GM20431 (cell line): Measurements from ENCODE around the gene ANAPC2.

ENCODE experiments used
- in situ Hi-C: fragments of 300-500 bp; cut with MseI, MboI; formaldehyde crosslinking; loops from one replicate; pipeline ENCODE4 v1.15.0; 2020; ENCODE audit warnings: low sequenced_read_pairs; ENCODE audit not compliant: unreplicated experiment

Gene ANAPC2

GRCh38 chr9:137188490-137189296 is at the start of gene ANAPC2, which contains the start of gene SSNA1:
Gene ANAPC2, minus strand, starts transcription at chr9:137188560. Its CDS starts 28 bp downstream, at chr9:137188532.
Gene SSNA1, plus strand, starts transcription at chr9:137188676. Its CDS starts 51 bp downstream, at chr9:137188727.
- in situ Hi-C loops: no loop called here

- in situ Hi-C loops: loop anchor here (10.0 kb wide), 1 partner anchor 132 kb away; no protein-coding TSS in a partner anchor
Measured at GRCh38 chr9:137236936-137237421, 48.6 kb upstream of the ANAPC2 start.

- in situ Hi-C loops: loop anchor here (10.0 kb wide), 1 partner anchor 132 kb away; no protein-coding TSS in a partner anchor
Measured at GRCh38 chr9:137236238-137236935, 48.0 kb upstream of the ANAPC2 start.

GRCh38 chr9:137235424-137236237 is 47.3 kb upstream of the ANAPC2 start:
- in situ Hi-C loops: loop anchor here (10.0 kb wide), 1 partner anchor 131 kb away; no protein-coding TSS in a partner anchor

GRCh38 chr9:137234758-137235423 is 46.5 kb upstream of the ANAPC2 start:
- in situ Hi-C loops: loop anchor here (10.0 kb wide), 1 partner anchor 130 kb away; no protein-coding TSS in a partner anchor

DNA sequence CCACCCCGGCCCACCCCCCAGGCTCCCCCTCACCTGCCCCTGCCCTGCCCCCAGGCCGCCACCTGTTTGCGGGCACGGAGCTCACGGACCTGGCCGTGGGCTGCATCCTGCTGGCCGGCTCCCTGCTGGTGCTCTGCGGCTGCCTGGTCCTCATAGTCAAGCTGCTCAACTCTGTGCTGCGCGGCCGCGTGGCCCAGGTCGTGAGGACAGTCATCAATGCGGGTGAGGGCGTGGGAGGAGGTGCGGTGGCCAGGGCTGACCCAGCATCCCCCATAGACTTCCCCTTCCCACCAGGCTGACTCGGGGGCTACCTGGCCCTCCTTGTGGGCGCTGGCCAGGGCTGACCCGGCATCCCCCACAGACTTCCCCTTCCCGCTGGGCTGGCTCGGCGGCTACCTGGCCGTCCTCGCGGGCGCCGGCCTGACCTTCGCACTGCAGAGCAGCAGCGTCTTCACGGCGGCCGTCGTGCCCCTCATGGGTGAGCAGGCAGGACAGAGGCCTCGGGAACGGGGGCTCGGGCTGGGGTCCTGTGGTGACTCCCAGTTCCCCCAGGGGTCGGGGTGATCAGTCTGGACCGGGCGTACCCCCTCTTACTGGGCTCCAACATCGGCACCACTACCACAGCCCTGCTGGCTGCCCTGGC is 45.8 kb upstream of the ANAPC2 start:
- in situ Hi-C loops: loop anchor here (10.0 kb wide), 1 partner anchor 129 kb away; no protein-coding TSS in a partner anchor

- in situ Hi-C loops: loop anchor here (10.0 kb wide), 1 partner anchor 129 kb away; no protein-coding TSS in a partner anchor
Measured at GRCh38 chr9:137233143-137233980, 45.0 kb upstream of the ANAPC2 start.

GRCh38 chr9:137232510-137232909 is 44.1 kb upstream of the ANAPC2 start:
- in situ Hi-C loops: loop anchor here (10.0 kb wide), 1 partner anchor 128 kb away; no protein-coding TSS in a partner anchor

GRCh38 chr9:137232101-137232500 is 43.7 kb upstream of the ANAPC2 start:
- in situ Hi-C loops: loop anchor here (10.0 kb wide), 1 partner anchor 127 kb away; no protein-coding TSS in a partner anchor

DNA sequence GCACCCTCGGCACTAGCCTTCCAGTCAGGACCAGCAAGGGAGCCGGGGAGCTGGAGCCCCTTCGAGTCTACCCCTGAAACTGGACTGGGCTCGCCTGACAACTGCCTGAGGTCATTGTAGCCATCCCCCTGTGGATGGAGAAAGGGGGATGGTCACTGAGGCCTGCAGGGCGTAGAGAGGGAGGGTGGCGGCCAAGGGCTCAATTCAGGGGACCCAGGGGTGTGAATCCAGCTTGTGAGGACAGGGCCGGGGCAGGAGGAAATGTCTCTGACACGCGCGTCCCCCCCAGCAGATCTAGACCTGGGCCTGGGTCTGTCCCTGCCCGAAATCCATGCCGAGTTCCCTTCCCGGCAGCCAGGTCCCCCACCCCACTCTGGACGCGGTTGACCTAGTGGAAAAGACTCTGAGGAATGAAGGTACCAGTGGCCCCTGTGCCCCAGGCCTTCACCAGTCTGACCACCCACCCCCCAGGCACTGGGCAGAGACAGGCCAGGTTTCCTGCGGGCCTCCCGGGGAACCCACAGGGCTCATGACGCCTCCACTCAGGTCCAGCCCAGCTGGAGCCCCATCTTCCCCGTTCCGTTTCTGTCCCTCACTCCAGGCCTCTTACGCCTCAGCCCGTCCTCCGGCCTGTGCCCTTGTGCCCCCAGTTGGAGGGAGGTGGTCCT is 43.1 kb upstream of the ANAPC2 start:
- in situ Hi-C loops: loop anchor here (10.0 kb wide), 1 partner anchor 127 kb away; no protein-coding TSS in a partner anchor

- in situ Hi-C loops: loop anchor here (10.0 kb wide), 1 partner anchor 126 kb away; no protein-coding TSS in a partner anchor
Measured at GRCh38 chr9:137230705-137231371, 42.5 kb upstream of the ANAPC2 start, which contains the start of gene SLC34A3. Gene SLC34A3, plus strand, starts transcription at chr9:137230901. Its CDS starts 802 bp downstream, at chr9:137231703.

GRCh38 chr9:137229903-137230704 is 41.7 kb upstream of the ANAPC2 start:
- in situ Hi-C loops: loop anchor here (10.0 kb wide), 2 partner anchors 105 to 125 kb away; no protein-coding TSS in a partner anchor

GRCh38 chr9:137228968-137229896 is 40.9 kb upstream of the ANAPC2 start:
- in situ Hi-C loops: loop anchor here (10.0 kb wide), 1 partner anchor 104 kb away; no protein-coding TSS in a partner anchor

- in situ Hi-C loops: loop anchor here (10.0 kb wide), 1 partner anchor 104 kb away; no protein-coding TSS in a partner anchor
Measured at GRCh38 chr9:137228506-137228967, 40.2 kb upstream of the ANAPC2 start.
